ENCODE measurements around the gene OIT3.
A peak's percentile ranks its signal among the peaks of the same experiment; 100 is the strongest.

OIT3 gene

GRCh38 chr10:72954230-72954595, 60.7 kb downstream of the OIT3 start:
- DNase-seq, result no peak

- DNase-seq, result no peak
Measured at GRCh38 chr10:72954596-72955554, 61.3 kb downstream of the OIT3 start, which contains the start of gene PLA2G12B. TSS of gene PLA2G12B (minus strand) at chr10:72954806. CDS start at chr10:72954685, 121 bp downstream.

DNA sequence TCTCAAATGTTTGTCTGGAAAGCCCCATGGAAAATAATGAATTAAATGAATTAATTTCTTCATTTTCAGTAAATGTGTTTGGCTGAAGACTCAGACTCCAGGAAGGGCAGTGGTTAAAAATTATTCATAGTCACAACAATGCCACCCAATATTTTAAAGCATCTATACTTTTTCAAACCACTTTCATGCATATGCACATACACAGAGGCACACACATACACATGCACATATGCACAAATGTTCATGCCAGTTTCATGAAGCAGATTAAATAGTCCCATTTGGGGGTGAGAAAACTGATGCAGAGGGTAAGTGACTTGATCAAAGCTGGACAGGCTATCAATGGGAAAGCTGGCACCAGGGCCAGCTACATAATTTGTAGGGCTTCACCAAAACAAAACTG, 62.5 kb downstream of the OIT3 start:
- DNase-seq, result no peak

GRCh38 chr10:72976886-72977285, 83.3 kb downstream of the OIT3 start:
- DNase-seq, result no peak

DNA sequence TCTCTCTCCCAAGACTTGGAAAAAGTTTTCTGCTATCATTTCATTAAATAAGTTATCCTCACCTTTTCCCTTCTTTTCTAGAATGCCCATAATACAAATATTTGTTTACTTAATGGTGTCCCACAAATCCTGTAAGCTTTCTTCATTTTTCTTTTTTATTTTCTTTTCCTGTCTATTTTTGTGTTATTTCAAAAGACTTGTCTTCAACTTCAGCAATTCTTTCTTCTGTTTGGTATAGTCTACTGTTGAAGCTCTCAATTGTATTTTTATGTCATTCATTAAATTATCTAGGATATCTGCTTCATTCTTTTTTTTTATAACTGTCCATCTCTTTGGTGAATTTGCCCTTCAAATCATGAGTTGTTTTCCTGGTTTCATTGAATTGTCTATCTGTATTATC, 86.2 kb downstream of the OIT3 start:
- DNase-seq, result no peak

GRCh38 chr10:72980348-72980747, 86.8 kb downstream of the OIT3 start:
- no peak for DNase-seq

- no peak for DNase-seq
Measured at GRCh38 chr10:72981028-72981881, 87.7 kb downstream of the OIT3 start.

DNA sequence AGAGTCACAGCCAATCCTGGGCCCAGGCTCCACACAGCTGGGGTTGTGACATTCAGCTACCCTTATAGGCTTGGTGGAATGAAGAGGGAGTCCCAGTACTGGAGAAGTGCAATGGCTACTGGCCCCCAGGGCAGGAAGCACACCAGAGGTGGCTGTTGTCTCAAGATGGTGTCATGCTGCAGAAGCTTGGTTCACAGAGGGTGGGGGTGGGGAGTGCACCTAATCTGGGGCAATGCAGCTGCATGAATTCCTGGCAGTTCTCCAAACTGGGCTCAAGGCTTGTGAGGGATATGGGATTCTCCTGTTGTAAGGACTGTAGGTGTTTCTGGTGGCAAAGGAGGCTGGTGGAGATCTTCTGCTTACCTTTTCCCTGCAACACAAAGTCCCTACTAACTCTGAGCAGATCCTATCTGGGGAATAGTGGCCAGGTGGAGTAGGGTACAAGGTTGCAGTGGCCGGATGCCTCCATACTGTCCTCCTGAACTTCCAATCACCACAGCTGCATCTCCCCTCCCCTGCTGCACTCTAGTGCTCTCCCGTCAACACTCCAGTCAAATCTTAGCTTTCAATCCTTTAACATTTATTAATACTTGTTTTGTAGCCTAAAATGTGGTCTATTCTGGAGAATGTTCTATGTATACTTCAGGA, 88.5 kb downstream of the OIT3 start:
- peak in 1 of 3 donors; percentile 2 for DNase-seq
